Heart right ventricle (tissue), 16 donors: ENCODE data around the gene LSM7. TPM values are rescaled to one million over a fixed set of nuclear protein-coding genes. Genes with fewer than 3 reads are reported as not detected.
A peak's percentile ranks its signal among the peaks of the same experiment; 100 is the strongest.

ENCODE experiments used
- ATAC-seq, 8 donors: fragments of 200-7000 bp; cut with Tn5 transposase; one replicate each; pipeline ENCODE4 v1.9.1; 2020; ENCODE audit warnings: mild to moderate bottlenecking in 8 of 8, moderate library complexity in 8 of 8, moderate number of reproducible peaks in 1 of 8
- DNase-seq, 2 donors: peaks; one replicate each; pipeline ENCODE4 v3.0.0-alpha.2; 2020
- H3K27ac ChIP-seq, 10 donors: fragments of 200-600 bp; sonication (generic) in 2 of 10; one replicate each; pipeline versions ENCODE4 v1.5.0 to v1.8.0; 2020 to 2022; ENCODE audit warnings: mild to moderate bottlenecking in 3 of 10
- H3K27me3 ChIP-seq, 7 donors: fragments of 200-600 bp; one replicate each; pipeline ENCODE4 v1.8.0; 2021 to 2022; ENCODE audit warnings: mild to moderate bottlenecking in 2 of 7
- H3K36me3 ChIP-seq, 9 donors: fragments of 200-600 bp; sonication (generic) in 1 of 9; one replicate each; pipeline versions ENCODE4 v1.5.0 to v1.8.0; 2020 to 2022; ENCODE audit warnings: mild to moderate bottlenecking in 2 of 9
- H3K4me1 ChIP-seq, 9 donors: fragments of 200-600 bp; sonication (generic) in 1 of 9; one replicate each; pipeline versions ENCODE4 v1.5.0 to v1.8.0; 2020 to 2022; ENCODE audit warnings: mild to moderate bottlenecking in 4 of 9
- H3K4me3 ChIP-seq, 10 donors: fragments of 200-600 bp; sonication (generic) in 2 of 10; one replicate each; pipeline versions ENCODE4 v1.5.0 to v1.8.0; 2020 to 2022; ENCODE audit warnings: mild to moderate bottlenecking in 7 of 10, moderate library complexity in 2 of 10
- H3K9me3 ChIP-seq, 11 donors: fragments of 200-600 bp in 10 of 11; sonication (generic) in 2 of 11; one replicate each; pipeline versions ENCODE4 v1.5.0 to v1.8.0; 2013 to 2022; ENCODE audit warnings: mild to moderate bottlenecking in 2 of 11, control low read depth in 1 of 11, moderate library complexity in 1 of 11
- CTCF ChIP-seq, 9 donors: fragments of 200-600 bp; sonication (generic) in 2 of 9; IDR thresholded peaks; one replicate each; pipeline versions ENCODE4 v1.5.0 to v1.8.0; 2021 to 2022; ENCODE audit warnings: antibody characterized with exemption in 9 of 9, mild to moderate bottlenecking in 5 of 9, moderate library complexity in 1 of 9
- WGBS, 2 donors: extraction: QIAGEN DNeasy Blood & Tissue Kit; methylation state at CpG; one replicate each; pipeline ENCODE4 v1.1.7; 2013; ENCODE audit warnings: inconsistent platforms in 1 of 2; 5-methylcytosine and 5-hydroxymethylcytosine counted together
- intact Hi-C, 10 donors: fragments of 100-400 bp; cut with DNase I; formaldehyde crosslinking; loops; one replicate each; pipeline versions ENCODE4 v1.11.1 to v1.14.2; 2022
- polyA plus RNA-seq, 2 donors: library from polyadenylated mRNA; stranded (reverse); fragments of 200-250 nt; gene quantifications; one replicate each; pipeline ENCODE4 v1.2.3, GENCODE V29; 2013
- total RNA-seq, 10 donors: library from RNA; stranded (reverse); fragmentation: NEBNext Ultra II Directional in 3 of 10; extraction: Animal tissue kit (Norgen Biotek cat#: 25700) in 3 of 10; gene quantifications; one replicate each; pipeline versions ENCODE4 v1.2.1 to v1.2.4, GENCODE V29; 2021 to 2023
- donor health status: Arrhythmogenic right ventricular cardiomyopathy.
- donor health status: ischemic (EF 13 %, LVEDD 7.1; RV severe dilation, severe dysfunction).
- donor health status: healthy with polysubstance abuse.
- donor health status: DM: no; HTN: yes; CAD: no.
- donor health status: DM: no; HTN: no; CAD: no.
- donor health status: ischemic (EF 25% LVEDD 6.9; RV normal size, moderate dysfunction).
- donor health status: ischemic (EF 25% LVEDD 5.7; RV mildly dilated, moderate dysfunction).
- donor health status: healthy.
- donor health status: DM: yes; HTN: yes; CAD: no.
- donor health status: Ischemic cardiomyopathy.
- donor health status: ischemic (EF 35%, LVEDD 5.7; RV mildly dilated, moderate dysfunction).
- donor health status: nonischemic (EF 11% LVEDD 7.7; RV severe dilation, severe dysfunction).
- donor health status: DM: yes; HTN: yes; CAD: no.
- donor health status: PGD.
- donor health status: ischemic (EF 29% LVEDD 5.4; RV normal size, mild dysfunction).
- donor health status: nonischemic (EF 23%, LVEDD 6.1; RV moderate dilation, normal function).

LSM7 gene
- total and polyA plus RNA-seq, 12 donors: 29.0 to 277 (median 38.7) TPM

- WGBS, 2 donors: 44 to 46% methylated on average over 17 of the region's 17 CpGs
- TF ChIP-seq CTCF (IDR thresholded peaks at IDR 0.05): no peak
- DNase-seq (no peak), ATAC-seq (peak in 5 of 8 donors; percentile 46 to 61 (median 49))
- H3K27me3 ChIP-seq: peaks cover 0 to 85% (median 71%) of the 10 kb centered on the region in 7 donors
- H3K9me3 ChIP-seq: peaks cover 0 to 5% (median 0%) of the 10 kb centered on the region in 11 donors
- H3K4me3 ChIP-seq: no peak overlapping the region
- no peaks in the 10 kb centered on the region for H3K36me3 ChIP-seq
- intact Hi-C loops: loop anchor here in 2 of 10 donors (2.0 to 10.0 kb wide), 2 partner anchors 25 to 75 kb away; partner anchors contain the start of genes PLEKHJ1 (in 1 of the 2) and SF3A2 (in 1 of the 2)
- H3K4me1 ChIP-seq: peaks cover 0 to 8% (median 0%) of the 10 kb centered on the region in 9 donors
- H3K27ac ChIP-seq: no peak overlapping the region
Observed at GRCh38 chr19:2309734-2310362, 18.5 kb downstream of the LSM7 start.

GRCh38 chr19:2308114-2308556 lies 20.3 kb downstream of the LSM7 start, which contains the start of gene LINGO3:
Gene LINGO3 (minus strand): TSS chr19:2308154. CDS start chr19:2291776, 16,378 bp downstream.
- H3K9me3 ChIP-seq: no peaks in the 10 kb centered on the region
- H3K4me1 ChIP-seq: peaks cover 0 to 8% (median 0%) of the 10 kb centered on the region in 9 donors
- no peak for TF ChIP-seq CTCF (IDR thresholded peaks at IDR 0.05)
- no peak within 1 kb of the TSS for H3K27ac ChIP-seq
- WGBS, 2 donors: 4 to 22% methylated on average over 11 to 60 of the region's 63 CpGs
- ATAC-seq: no peak
- no peak within 1 kb of the TSS for H3K4me3 ChIP-seq
- no peak for DNase-seq
- intact Hi-C loops: no loop called here
- H3K36me3 ChIP-seq: no peaks in the 10 kb centered on the region
- H3K27me3 ChIP-seq: peaks cover 0 to 89% (median 71%) of the 10 kb centered on the region in 7 donors

- Histone ChIP-seq H3K36me3 (no peaks in the 10 kb centered on the region), H3K4me3 (no peak overlapping the region), H3K27me3 (peaks cover 0 to 89% (median 71%) of the 10 kb centered on the region in 7 donors), H3K9me3 (no peaks in the 10 kb centered on the region), H3K4me1 (peaks cover 0 to 14% (median 2%) of the 10 kb centered on the region in 9 donors), H3K27ac (no peak overlapping the region)
- no peak for TF ChIP-seq CTCF (IDR thresholded peaks at IDR 0.05)
- 19 to 24% methylated on average over 32 to 33 of the region's 33 CpGs for whole genome bisulfite sequencing, 2 donors
- no peak for ATAC-seq
- DNase-seq: no peak
- intact Hi-C loops: no loop called here
Observed at GRCh38 chr19:2307518-2308012, 20.8 kb downstream of the LSM7 start.

GRCh38 chr19:2306971-2307370 lies 21.4 kb downstream of the LSM7 start:
- intact Hi-C loops: no loop called here
- Histone ChIP-seq H3K4me1 (peaks cover 5 to 20% (median 8%) of the 10 kb centered on the region in 9 donors), H3K4me3 (no peak overlapping the region), H3K27me3 (peaks cover 0 to 89% (median 71%) of the 10 kb centered on the region in 7 donors), H3K36me3 (no peaks in the 10 kb centered on the region), H3K9me3 (no peaks in the 10 kb centered on the region), H3K27ac (no peak overlapping the region)
- WGBS, 2 donors: 58 to 67% methylated on average over 17 of the region's 17 CpGs
- DNase-seq (no peak), ATAC-seq (no peak)
- no peak for TF ChIP-seq CTCF (IDR thresholded peaks at IDR 0.05)
